ENCODE data around the gene NAALADL2.

NAALADL2 gene

DNA sequence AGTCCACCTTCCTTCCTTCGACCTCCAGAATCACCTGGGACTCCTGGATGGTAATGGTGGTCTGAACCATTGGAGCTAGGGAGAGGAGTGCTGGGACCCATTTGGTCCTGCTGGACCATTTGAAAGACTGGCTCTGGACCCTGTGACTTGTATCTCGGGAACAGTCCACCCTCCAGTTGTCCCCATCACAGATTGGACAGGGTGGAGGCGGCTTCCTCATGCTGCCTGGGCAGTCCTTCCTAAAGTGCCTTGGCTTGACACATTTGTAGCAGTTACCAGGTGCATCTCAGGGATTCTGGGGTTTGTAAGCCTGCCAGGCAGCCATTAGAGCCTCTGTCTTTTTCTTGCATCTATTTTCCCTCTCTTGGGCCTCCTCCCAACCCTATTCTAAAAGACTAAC, 758.1 kb downstream of the NAALADL2 start:
- DNase-seq, result no peak

DNA sequence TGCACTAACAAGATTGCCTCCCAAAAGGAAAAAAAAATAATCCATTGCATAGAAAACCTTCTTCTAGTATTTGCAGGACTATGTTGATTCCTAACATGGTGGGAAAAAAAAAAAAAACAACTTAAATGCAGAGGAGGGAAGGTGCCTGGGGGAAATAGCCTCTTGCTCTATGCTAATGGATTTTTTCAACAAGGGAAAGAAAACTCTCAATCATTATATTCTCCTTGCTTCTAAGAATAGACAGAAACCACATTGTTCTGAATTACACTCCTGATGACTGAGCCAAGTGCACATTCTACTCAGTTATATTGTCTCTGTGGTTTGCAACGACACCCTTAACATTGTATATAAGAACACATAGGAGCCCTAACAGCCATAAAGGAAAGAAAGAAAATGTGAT, 760.2 kb downstream of the NAALADL2 start:
- DNase-seq, result no peak

DNA sequence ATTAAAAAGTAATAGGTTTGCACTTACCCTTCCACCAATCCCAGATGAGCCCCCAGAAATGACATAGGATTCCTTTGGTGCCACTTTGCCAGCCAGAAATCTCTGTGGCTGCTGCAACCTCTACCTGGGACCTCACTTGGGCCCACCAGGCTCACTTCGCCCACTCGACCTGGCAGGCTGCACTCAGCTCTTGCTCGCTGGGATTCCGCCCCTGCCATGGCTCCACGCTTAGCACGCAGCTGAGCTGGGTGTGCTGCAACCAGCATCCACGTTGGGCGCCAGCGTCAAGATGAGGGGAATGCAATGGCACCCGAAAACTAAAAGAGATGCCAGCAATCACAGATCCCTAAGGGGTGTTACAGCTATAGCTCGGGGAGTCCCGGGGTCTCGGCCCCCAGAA, 761.0 kb downstream of the NAALADL2 start:
- no peak for DNase-seq

DNA sequence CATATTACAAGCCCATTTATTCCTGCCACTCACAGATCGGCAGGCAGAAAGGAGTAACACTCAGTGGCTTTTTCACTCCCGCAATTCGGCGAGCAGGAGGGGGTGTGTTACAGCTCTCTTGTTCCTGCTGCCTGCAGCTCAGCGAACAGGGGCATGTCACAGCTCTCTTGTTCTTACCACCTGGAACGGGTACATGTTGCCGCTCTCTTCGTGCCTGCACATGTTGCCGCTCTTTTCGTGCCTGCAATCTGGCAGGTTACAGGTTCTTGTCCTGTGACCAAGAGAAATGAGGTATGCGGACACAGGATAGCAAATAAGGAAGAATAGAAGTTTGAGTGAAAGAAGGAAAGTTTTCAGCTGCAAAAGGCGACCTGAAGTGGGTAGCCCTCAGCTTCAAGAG, 761.4 kb downstream of the NAALADL2 start:
- DNase-seq, result no peak

DNA sequence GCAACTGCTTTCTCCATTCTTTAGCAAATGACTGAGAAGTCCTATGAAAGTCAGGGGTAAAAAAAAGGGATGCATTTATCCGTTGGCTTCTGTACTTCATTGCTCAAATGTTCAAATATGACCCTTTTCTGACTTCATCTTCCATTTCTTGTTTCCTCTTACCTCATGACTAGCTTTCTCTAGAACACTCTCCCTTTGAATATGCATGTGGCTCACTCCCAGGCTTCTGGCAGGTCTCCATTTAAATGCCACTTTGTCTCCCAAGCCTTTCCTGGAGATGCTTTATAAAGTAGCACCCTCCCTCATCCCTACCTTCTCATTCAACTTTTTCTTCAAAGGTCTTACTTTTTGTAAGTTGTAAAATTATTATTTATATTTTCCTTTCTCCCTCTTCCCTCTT, 781.8 kb downstream of the NAALADL2 start:
- no peak for DNase-seq

DNA sequence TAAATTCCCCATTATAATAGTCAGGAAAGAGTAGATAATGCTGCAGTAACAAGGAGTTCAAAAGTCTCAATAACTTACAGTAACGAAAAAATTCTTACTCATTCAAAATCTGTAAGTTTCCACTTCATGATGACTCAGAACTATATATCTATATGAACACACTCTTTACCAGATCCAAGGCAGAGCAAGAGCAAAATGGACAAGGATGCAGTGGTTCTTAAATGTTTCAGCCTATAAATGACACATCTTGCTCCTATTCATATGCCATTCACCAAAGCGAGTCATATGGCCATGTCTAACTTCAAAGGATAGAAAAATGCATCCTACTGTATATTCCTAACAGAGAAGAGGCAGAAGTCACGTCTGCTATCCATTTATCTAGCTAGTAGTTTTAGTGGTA, 787.7 kb downstream of the NAALADL2 start:
- no peak for DNase-seq

DNA sequence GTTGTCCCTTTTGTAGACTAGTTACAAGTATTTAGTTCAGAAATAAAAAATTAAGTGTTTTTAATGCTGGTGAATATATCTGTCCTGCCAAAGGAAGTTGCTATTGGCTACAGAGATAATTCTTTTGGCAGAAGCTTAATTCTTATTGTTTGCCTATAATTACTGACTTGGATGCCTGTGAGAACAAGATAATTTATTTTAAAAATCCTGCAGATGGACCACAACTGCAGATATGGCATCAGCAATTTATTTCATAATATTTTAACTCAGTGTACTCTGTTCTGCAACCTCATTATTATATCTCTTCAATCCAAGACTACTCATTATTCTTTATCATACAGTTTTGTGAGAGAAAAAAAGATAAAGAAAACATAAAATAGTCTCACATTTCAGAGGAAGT, 789.8 kb downstream of the NAALADL2 start:
- DNase-seq, result no peak

DNA sequence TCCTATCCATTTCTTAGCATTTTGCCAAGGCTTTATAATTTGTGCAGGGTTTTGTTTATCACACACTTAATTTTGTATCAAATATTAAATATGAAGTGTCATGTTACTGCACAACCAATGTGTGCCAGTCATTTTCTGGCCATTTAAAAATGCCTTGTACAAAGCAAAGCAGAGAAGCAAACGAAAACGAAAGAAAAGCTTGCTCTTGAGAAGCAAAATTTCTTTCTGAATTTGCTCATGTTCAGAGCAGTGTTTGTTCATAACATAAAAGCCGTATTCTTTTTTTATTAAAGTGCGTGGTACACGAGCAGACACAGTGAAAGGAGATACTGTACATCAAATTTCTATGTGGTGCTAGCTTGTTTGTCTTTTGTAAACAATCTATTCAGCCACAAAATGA, 792.6 kb downstream of the NAALADL2 start:
- no peak for DNase-seq

DNA sequence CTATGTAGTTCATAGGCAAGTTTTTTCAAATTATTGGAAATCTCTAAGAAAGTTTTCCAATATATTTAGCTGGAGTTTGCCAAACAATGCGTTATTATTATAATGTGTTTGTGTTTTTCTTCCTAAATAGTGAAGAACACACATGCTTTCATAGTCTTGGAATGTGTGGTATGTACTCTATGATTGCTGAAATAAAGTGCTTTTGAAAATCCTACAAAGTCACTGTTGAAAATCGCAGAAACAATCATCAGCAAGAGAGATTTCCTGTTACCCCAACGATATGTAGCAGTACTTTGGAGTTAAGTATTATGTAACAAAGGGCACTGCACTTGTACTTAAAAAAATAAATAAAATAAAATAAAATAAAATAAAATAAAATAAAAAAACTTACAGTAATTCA, 796.2 kb downstream of the NAALADL2 start:
- no peak for DNase-seq

DNA sequence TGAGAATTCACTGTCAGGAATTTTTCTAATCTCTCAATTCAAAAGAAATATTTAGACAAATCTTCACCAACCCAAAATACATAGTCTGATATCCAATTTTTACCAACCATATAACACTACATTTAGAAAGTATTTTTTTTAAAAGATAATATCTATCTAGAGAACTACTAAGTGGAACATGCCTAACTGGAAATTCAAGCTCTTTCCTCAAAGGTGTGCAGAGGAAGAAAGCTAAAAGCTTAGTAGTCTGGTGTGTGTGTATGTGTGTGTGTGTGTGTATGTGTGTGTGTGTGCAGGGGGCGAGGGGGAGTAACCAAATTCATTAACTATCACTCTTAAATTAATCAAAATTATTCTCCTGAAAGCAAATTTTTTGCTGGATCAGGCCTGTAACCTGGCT, 797.3 kb downstream of the NAALADL2 start:
- DNase-seq, result no peak

DNA sequence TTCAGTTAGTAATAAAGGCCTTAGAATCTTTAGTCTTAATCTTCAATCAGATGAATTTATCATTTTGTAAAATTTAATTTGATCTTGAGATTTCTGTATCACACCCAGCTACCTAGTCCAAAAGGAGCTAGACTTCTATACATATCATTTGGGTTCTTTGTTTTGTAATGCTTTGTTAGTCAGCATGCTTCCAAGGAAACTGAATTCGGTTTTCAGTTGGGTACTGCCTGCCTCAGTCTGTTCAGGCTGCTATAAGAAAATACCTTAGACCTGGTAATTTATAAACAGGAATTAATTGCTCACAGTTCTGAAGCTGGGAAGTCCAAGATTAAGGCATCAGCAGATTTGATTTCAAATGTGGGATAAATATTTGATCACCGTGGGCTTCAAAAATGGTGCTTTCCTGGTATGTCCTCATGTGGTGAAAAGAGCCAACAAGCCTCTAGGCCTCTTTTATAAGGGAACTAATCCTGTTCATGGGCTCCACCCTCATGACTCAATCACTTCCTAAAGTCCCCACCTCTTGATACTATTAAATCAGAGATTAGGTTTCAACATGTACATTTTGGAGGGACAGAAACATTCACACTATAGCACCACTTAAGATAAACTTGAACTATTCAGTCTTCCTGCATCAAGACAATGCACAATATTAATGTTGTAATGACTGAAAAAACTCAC, 800.7 kb downstream of the NAALADL2 start:
- no peak for DNase-seq

DNA sequence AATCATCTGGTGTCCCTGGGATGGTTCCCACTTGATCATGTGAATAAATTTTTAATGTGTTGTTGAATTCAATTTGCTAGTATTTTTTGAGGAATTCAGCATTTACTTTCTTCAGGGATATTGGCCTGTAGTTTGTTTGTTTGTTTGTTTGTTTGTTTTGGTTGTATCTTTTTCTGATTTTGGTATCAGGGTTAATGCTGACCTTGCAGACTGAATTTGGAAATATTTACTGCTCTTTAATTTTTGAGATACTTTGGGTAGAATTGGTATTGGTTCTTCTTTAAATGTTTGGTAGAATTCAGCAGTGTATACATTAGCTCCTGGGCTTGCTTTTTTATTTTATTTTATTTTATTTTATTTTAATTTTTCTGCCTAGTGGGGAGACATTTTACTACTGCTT, 803.7 kb downstream of the NAALADL2 start:
- DNase-seq, result no peak

DNA sequence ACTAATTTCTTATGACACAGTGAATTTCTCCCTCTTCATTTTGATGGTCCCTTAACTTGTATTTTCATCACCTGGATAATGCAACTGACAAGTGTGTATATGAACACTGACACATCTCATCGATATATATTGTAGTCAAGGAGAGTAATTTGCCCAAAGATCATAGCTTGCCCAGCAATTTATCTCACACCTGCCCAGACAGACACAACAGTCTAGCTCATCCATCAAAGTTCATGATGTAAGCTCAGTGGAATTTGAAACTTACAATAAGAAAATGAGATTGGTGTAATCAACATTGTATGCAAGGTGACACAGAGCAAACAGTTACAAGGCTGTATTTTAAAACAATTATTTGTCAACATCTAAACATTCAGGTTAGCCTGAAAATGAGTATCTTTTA, 805.8 kb downstream of the NAALADL2 start:
- DNase-seq, result no peak

DNA sequence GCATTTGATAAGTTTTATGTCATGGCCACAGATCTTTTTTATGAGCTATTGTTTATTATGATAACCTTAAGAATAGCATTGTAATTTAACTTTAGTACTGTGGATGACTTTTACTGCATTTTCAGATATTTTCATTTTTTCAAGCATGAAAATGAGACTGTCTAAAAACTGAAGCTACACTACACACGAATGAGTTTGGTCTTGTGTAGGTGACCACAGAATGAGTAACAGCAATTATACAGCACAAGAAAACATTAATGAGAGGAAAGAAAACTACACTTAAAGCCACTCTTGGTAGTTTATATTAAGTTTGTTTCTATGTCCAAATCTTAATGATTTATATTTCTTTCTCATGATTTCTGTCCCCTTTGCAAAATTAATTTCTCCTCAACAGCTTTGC, 809.2 kb downstream of the NAALADL2 start:
- DNase-seq, result no peak

DNA sequence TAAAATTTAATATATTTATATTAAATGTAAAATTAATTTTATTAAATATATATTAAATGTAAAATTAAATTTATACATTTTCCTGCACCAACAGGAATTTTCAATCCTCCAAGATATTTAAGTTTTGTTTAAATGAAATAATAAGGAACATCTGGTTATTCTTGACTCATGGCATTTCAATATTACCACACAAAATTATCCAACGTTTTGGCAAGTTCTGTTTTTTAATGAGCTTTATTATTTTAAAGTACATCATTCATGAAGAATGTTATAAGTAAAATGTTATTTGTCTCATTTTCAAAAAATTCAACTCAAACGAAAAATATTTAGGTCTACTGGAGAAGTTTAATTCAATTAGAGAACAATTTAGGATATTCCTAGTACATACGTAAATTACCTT, 811.4 kb downstream of the NAALADL2 start:
- no peak for DNase-seq

DNA sequence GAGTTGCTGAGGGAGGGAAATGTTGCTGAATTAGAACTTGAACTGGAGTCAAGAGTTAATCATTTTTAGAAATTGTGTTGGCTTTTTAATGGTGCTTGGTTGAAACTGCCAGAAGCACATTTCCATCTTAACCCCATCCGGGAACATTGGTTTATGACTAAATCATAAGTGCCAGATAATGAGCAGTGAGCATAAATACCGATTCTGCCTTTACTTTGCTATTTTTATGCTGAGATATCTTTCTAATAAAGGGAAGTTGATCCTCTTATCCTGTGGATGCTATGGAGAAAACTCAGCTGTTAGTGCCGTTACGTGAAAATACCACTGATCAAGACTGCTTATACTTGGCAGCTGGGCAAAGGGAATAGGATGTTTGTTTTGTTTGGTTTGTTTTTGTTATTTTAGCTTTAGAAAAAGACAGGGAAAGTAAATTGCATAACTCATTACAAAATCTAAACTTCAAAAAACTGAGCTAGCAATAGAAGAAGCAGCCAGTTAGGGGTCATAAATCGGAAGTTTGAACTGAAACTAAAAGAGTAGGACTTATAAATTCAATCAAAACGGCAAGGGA, 813.1 kb downstream of the NAALADL2 start:
- DNase-seq, result no peak

DNA sequence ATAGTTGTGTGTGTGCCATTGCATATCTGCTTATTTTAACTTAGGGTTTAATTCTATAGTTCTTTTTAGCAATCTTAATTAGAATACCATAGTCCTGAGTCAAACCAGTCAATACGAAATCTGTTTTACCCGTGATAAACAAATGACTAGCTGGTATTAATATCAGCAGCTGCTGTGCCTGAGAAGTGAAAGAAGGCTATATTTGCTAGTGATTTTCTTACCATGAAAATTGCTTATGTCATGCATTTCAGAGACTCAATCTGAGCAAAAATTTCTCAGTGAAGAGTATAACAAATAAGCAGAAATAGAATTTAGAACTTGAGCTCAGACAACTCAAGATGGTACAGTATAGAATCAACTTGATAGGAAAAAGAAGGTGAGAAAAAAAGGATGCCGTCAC, 820.4 kb downstream of the NAALADL2 start:
- DNase-seq, result no peak

DNA sequence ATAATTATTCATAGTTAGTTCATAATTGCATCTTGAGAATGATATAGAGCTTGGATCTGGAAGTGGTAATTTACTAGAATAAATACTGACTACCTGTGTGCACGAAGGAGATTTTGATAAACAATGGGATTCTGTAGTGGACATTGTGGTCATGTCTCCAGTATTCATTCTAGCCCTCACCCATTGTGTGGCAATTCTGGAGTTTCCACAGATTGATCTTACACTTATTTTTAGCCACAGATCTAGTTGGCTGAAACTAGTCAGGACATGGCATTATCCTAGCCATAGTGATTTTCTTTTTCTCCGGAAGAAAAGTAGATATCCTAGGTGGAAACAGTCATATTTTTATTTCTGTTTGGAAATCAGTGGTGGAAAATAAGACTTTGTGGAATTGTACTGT, 833.1 kb downstream of the NAALADL2 start:
- no peak for DNase-seq

DNA sequence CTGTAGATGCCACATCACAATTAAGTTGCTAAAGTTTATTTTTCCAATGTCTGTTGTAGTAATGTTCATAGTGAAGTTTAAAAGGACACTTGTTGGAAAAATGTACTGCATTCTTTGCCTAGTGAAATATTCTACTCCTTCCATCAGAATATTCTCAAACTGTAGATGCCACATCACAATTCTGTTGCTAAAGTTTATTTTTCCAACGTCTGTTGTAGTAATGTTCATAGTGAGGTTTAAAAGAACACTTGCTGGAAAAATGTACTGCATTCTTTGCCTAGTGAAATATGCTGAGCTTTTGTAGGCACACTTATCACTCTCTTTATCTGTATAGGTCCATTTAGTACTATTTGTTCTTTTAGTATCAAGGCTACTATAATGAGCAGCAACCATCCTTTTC, 836.1 kb downstream of the NAALADL2 start:
- no peak for DNase-seq

DNA sequence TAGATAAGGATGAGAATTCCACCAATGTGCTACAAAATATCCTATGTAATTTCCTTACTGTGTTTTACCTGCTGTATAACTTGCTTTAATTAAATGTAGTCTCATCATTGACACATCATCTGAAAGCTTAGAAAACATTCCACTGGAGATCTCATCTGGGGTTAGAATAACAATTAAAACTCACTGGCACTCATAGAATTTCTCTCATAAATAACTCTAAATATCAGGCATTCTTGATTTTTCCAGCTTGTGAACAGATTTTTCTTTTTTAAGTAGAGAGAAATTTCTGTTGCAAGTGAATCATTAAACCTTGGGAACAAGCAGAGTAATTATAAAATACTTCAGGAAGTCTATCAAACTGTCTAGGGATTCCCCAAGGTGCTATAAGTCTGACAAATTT, 843.8 kb downstream of the NAALADL2 start:
- DNase-seq, result no peak

DNA sequence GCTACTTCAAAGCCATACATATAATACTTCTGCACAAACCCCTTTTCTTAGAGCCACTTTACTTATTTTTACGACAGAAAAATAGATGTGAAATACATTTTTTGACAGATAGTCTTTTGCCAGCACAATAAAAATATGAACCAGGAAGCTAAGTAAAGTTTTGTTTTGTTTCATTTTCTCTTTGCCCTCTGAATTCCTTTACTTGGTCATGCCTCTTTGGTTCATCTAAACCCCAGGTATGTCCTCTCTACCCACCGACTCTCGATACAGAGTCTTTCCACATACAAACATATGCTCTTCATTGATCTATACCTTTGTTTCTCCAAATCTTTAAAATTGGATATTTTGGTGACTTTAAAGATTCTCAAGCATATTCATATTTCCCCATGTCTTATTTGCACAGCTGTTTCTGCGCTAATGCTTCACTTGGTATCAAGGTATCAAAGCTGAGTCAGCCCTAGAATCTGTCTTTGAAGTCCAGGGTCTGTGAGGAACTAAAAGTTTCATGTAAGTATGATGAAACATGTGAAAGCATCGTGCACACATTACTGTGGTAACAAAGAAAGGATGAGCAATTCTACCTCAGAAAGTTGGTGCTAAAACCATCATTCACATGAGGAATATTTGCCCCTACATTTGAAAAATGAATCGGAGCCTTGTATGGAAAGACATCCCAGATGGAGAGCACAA, 845.4 kb downstream of the NAALADL2 start:
- no peak for DNase-seq

DNA sequence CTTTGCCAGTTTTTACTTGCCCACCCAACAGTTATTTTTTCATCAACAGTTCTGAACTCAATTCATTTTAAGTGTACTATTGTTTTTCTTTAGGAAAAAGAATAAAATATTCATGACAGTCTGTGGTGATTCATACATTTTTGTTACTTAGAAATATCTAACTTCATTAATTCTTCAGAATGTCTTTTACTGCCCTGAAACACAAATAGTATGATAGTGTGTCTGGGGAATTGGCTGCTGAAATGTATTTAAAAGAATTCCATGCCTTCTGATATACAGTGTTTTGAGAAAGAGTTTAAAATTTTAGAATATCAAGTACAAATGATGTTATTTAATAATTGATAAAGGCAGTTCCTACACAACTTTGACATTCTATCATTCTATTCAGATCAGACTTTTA, 854.1 kb downstream of the NAALADL2 start:
- no peak for DNase-seq

DNA sequence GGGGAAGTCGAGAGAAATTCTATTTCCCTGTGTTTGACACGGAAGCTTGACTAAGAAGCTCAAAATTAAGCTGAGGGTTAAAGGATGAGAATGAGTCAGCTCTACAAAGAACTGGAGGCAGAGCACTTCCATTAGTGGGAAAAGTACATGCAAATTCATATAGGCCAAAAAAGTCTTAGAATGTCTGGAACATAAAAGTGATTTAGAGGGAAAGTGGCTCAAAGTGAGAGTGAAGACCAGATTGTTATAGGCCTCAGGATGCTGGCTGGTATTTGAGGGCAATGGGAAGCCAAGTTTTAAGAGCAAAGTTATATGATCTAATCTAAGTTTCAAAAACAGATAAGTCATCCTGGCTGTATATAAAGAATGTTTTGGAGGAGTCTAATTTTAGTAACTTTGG, 857.3 kb downstream of the NAALADL2 start:
- DNase-seq, result no peak

DNA sequence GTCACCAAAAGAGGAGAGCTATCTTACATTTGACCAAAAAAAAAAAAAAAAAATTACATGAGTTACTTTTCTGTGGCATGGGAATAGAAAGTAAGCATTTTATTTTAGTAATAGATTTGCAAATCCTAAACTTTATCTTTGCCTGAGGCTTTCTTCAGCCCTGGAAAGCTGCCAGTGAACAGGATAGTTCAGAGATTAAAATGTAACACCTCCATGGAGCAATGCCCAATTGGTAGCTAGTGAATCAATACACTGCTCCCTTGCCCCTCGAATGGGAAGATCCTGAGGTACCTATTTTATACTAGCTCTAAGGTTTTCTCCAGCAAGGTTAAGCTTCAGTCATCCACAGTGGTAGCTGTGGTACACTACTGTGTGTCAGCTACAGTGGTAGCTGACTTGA, 867.1 kb downstream of the NAALADL2 start:
- no peak for DNase-seq

DNA sequence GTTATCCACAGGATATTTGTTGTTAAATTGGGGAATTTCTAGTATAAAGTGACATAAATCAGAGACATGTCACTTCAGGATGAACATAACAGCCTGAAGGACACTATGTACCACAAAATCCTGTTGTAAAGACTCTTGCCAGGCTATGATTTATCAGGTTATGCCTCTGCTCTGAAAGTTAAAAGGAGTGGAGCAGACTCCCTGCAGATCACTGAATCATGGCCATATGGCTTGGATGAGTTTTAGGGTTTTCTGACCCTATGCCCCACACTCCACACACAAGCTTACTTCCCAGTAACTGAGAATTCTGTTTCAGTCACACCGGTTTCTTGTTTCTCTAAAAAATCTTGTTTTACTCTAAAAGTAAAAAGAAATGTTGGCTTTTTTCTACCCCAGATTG, 869.4 kb downstream of the NAALADL2 start:
- DNase-seq, result no peak
